Measurements from ENCODE around the gene NLN.

Gene NLN

DNA sequence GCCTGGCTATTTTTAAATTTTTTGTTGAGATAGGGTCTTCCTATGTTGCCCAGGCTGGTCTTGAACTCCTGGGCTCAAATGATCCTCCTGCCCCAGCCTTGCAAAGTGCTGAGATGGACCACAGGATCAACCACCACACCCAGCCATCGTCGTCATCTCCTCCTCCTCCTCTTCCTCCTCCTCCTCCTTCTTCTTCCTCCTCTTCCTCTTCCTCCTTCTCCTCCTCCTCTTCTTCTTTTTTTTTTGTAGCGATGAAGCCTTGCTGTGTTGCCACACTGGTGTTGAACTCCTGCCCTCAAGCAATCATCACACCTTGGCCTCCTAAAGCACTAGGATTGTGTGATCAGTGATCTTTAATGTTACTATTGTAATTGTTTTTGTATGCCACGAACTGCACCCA lies 155.0 kb downstream of the NLN start:
- DNase-seq, result no peak
